ENCODE results near the gene PPP1R26.
"Not testable (repeated sequence)": the region's sequence is repeated elsewhere in the genome, so short reads cannot be mapped to it uniquely, and the experiment has no call there.

The PPP1R26 gene

DNA sequence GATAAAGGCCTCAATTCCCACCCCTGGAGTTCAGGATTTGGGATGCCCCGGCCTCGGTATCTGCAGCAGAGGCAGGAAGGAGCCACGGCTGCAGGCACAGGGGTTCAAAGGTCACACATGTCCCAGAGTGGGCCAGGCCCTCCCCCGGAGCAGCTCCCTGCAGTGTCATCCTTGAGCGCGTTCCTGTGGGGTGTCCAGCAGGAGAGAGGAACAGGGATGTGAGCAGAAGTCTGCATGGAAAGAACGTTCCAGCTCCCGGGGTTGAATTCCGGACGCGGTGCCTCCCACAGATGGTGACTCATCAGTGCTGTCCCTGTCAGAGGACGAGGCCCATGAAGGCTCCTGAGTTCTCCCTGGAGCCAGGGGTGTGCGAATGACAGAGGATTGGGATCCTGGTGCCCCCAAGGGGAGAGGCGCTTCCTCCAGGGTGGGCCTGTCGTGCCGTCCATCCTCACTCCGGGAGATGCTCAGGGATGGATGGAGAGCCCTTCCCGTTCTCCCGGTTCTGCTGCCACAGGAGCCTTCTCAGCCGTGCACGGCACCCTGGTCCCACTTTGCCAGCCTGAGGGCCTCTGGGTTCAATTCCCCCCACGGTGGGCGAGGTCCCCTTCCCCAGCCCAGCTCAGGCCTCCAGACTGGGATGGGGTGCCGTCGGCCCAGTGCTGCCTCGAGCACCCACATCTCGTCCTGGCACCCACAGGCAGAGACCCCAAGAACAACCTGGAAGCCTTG lies 44.7 kb downstream of the PPP1R26 start:
- Histone ChIP-seq H3K36me3 (ENCODE audit: control insufficient read depth, insufficient read depth, low read length) (no peaks in the 10 kb centered on the region), H3K27me3 (replicated peaks; ENCODE audit: control insufficient read depth, insufficient read depth, low read length) (no peaks in the 10 kb centered on the region; the same call in 1 of the 2 replicates), H3K4me3 (replicated peaks; ENCODE audit: low read depth, low read length) (no peak overlapping the region)
- TF ChIP-seq, protein P1, sequence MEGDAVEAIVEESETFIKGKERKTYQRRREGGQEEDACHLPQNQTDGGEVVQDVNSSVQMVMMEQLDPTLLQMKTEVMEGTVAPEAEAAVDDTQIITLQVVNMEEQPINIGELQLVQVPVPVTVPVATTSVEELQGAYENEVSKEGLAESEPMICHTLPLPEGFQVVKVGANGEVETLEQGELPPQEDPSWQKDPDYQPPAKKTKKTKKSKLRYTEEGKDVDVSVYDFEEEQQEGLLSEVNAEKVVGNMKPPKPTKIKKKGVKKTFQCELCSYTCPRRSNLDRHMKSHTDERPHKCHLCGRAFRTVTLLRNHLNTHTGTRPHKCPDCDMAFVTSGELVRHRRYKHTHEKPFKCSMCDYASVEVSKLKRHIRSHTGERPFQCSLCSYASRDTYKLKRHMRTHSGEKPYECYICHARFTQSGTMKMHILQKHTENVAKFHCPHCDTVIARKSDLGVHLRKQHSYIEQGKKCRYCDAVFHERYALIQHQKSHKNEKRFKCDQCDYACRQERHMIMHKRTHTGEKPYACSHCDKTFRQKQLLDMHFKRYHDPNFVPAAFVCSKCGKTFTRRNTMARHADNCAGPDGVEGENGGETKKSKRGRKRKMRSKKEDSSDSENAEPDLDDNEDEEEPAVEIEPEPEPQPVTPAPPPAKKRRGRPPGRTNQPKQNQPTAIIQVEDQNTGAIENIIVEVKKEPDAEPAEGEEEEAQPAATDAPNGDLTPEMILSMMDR (IDR thresholded peaks at IDR 0.05; ENCODE audit: insufficient read depth, low read length, poor library complexity, severe bottlenecking), result no peak
- DNase-seq (ENCODE audit: extremely low read depth, insufficient read length), result no peak

DNA sequence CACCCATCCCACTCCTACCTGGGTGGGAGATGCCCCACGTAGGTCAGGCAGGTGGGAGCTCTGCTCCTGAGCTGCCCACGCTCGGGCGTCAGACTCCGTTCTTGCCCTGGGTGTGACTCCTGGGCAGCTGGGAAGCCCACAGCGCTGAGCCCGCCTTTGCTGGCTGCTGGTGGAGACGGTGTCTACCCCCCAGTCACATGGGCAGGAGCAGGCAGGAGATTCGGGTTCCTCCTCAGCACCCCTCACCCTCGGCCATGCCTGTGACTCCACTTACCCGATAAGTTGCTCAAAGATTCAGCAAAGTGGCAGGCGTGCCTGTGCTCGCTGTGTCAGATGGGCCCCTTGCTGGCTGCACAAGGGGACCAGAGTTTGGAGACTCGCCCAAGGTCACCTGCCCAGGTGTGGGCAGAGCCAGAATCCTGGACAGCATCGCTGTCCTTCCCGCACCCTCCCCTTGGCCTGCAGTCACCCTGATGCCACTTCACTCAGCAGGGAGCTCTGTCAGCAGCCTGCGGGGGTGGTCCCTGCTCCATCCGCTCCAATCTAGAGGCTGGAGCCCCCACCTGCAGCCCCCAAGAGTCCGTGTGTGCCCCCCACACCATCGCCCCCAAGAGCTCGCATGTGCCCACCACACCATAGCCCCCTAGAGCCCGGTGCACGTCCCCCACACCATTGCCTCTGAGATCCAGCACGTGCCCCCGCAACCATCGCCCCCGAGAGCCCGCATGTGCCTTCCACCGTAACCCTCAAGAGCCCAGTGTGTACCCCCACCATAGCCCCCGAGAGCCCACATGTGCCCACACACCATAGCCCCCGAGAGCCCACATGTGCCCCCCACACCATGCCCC lies 45.9 kb downstream of the PPP1R26 start:
- TF ChIP-seq, protein P1 (IDR thresholded peaks at IDR 0.05; ENCODE audit: insufficient read depth, low read length, poor library complexity, severe bottlenecking), result no peak
- Histone ChIP-seq H3K27me3 (replicated peaks; ENCODE audit: control insufficient read depth, insufficient read depth, low read length) (no peaks in the 10 kb centered on the region), H3K36me3 (ENCODE audit: control insufficient read depth, insufficient read depth, low read length) (no peaks in the 10 kb centered on the region), H3K4me3 (replicated peaks; ENCODE audit: low read depth, low read length) (no peak overlapping the region)
- no peak for DNase-seq (ENCODE audit: extremely low read depth, insufficient read length)

DNA sequence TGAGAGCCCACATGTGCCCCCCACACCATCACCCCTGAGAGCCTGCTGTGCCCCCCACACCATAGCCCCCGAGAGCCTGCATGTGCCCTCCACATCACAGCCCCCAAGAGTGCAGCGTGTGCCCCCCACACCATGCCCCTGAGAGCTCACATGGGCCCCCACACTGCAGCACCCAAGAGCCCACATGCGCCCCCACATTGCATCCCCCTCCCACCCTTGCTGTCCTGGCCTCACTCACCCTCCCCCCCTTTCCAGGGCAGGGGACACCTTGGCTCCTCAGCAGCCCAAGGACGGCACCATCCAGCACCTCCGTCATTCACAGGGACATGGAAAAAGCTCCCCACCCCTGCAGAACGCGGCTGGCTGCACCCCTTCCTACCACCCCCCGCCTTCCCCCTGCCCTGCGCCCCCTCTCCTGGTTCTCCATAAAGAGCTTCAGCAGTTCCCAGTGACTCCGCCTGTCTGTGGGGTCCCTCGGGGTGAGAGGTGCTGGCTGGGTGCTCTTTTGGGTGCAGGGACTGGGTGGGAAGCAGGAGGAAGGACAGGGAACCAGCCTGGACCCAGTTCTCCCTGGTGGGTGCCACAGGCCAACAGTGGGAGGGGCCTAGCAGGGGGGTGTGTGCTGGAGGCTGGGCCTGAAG lies 46.6 kb downstream of the PPP1R26 start:
- Histone ChIP-seq H3K4me3 (replicated peaks; ENCODE audit: low read depth, low read length) (no peak overlapping the region), H3K36me3 (ENCODE audit: control insufficient read depth, insufficient read depth, low read length) (no peaks in the 10 kb centered on the region), H3K27me3 (replicated peaks; ENCODE audit: control insufficient read depth, insufficient read depth, low read length) (no peaks in the 10 kb centered on the region)
- no peak for DNase-seq (ENCODE audit: extremely low read depth, insufficient read length)
- TF ChIP-seq, protein P1 (IDR thresholded peaks at IDR 0.05; ENCODE audit: insufficient read depth, low read length, poor library complexity, severe bottlenecking), result no peak

DNA sequence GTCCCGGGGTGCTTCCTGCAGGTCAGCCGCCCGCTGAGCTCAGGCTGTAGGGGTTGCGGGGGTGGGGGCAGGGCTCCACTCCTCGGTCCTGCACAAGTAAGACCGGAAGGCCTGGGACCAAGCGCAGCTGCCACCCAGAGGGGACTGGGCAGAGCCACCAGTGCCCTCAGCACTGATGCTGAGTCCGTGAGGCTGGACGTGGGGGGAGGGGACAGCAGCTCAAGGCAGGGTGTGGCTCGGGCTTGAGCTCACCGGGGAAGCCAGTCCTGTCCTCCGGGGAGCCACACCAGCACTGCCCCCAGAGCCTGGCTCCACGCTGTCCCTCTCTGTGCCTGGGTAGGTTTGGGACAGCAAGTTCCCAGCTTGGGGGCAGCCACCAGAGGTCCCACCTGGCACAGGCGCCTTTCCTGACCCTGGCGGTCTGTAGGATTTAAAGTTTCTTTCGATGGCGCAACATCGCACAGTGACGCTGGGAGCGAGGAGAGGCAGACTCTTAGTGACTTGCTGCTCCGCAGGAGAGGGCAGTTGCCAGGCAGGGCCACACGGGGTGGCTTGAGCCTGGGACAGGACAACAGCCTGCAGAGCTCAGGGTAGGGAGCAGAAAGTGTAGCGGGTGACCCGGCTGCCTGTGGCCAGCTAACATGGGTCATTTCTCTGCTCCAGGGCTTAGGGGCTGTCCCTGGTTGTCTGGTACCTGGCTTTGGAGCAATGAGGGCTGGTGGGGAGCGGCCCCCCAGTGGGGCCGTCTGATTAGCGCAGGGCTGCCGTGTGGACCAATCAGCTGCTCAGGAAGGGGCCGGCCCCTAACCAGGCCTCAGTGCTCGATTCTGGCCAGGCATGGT lies 47.4 kb downstream of the PPP1R26 start:
- H3K36me3 ChIP-seq (ENCODE audit: control insufficient read depth, insufficient read depth, low read length), result no peaks in the 10 kb centered on the region
- H3K4me3 ChIP-seq (replicated peaks; ENCODE audit: low read depth, low read length), result no peak overlapping the region
- no peaks in the 10 kb centered on the region for H3K27me3 ChIP-seq (replicated peaks; ENCODE audit: control insufficient read depth, insufficient read depth, low read length)
- TF ChIP-seq, protein P1 (IDR thresholded peaks at IDR 0.05; ENCODE audit: insufficient read depth, low read length, poor library complexity, severe bottlenecking), result no peak
- no peak for DNase-seq (ENCODE audit: extremely low read depth, insufficient read length)

DNA sequence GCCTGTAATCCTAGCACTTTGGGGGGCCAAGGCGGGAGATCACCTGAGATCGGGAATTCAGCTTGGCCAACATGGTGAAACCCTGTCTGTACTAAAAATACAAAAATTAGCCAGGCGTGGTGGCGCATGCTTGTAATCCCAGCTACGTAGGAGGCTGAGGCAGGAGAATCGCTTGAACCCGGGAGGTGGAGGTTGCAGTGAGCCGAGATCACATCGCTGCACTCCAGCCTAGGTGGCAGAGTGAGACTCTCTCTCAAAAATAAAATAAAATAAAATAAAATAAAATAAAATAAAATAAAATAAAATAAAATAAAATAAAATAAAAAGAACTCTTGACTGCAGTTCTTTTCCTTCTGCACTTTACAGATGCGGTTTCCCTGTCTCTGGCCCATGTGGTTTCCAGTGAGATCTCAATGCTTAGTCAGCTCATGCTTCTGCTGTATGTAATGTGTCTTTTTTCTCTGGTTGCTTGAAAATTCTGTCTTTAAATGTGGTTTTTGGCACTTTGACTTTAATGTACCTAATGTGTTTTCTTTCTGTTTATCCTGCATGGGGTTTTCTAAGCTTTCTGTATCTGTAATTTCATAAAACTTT lies 49.4 kb downstream of the PPP1R26 start:
- DNase-seq (ENCODE audit: extremely low read depth, insufficient read length); H3K27me3 ChIP-seq (replicated peaks; ENCODE audit: control insufficient read depth, insufficient read depth, low read length); H3K36me3 ChIP-seq (ENCODE audit: control insufficient read depth, insufficient read depth, low read length); H3K4me3 ChIP-seq (replicated peaks; ENCODE audit: low read depth, low read length): not testable (repeated sequence)
